CD8-positive, alpha-beta memory T cell (primary cell): ENCODE measurements around the gene VCX. TPM values are rescaled to one million over a fixed set of nuclear protein-coding genes. Genes with fewer than 3 reads are reported as not detected.
"Not testable (repeated sequence)": the region's sequence is repeated elsewhere in the genome, so short reads cannot be mapped to it uniquely, and the experiment has no call there.

Source experiments
- CTCF ChIA-PET: fragments of 350-600 bp; sonication (Branson Sonifier 250); formaldehyde crosslinking; loops from one replicate; lab custom pipeline; 2021; ENCODE audit warnings: antibody characterized with exemption; lab: Charles Lee
- POLR2A ChIA-PET: fragments of 350-600 bp; sonication (Branson Sonifier 250); formaldehyde crosslinking; loops from one replicate; lab custom pipeline; 2021; ENCODE audit warnings: antibody characterized with exemption; lab: Charles Lee
- DNase-seq, 5 donors: peaks; one replicate each; pipeline versions ENCODE4 v3.0.0 to v3.0.0-alpha.2; 2020 to 2022; ENCODE audit warnings: mixed read lengths in 1 of 5
- H3K27ac ChIP-seq: one replicate; pipeline ENCODE4 v1.7.0; 2013; ENCODE audit warnings: low read depth, mild to moderate bottlenecking, low read length, moderate library complexity
- H3K27me3 ChIP-seq: 2 replicates; pipeline ENCODE4 v1.7.0; 2013; ENCODE audit warnings: low read length, mild to moderate bottlenecking; ENCODE audit not compliant: insufficient read depth, poor library complexity, severe bottlenecking
- H3K36me3 ChIP-seq: 2 replicates; pipeline ENCODE4 v1.7.0; 2013; ENCODE audit warnings: mild to moderate bottlenecking, low read length, moderate library complexity; ENCODE audit not compliant: insufficient read depth
- H3K4me1 ChIP-seq: 2 replicates; pipeline ENCODE4 v1.7.0; 2013; ENCODE audit warnings: mild to moderate bottlenecking, low read length, moderate library complexity; ENCODE audit not compliant: insufficient read depth
- H3K4me3 ChIP-seq: 2 replicates; pipeline ENCODE4 v1.7.0; 2013; ENCODE audit warnings: mild to moderate bottlenecking, low read length
- H3K9me3 ChIP-seq: 2 replicates; pipeline ENCODE4 v1.7.0; 2013; ENCODE audit warnings: mild to moderate bottlenecking, low read length
- H3K27ac Mint-ChIP-seq, 8 donors: one replicate each; pipeline ENCODE4 v1.8.0; 2020 to 2021; ENCODE audit warnings: mixed read lengths in 8 of 8, mild to moderate bottlenecking in 6 of 8, inconsistent platforms in 3 of 8, moderate library complexity in 3 of 8
- H3K27me3 Mint-ChIP-seq, 2 donors: one replicate each; pipeline ENCODE4 v1.8.0; 2020 to 2021; ENCODE audit warnings: mixed read lengths in 2 of 2, mild to moderate bottlenecking in 1 of 2, moderate library complexity in 1 of 2
- H3K36me3 Mint-ChIP-seq, 3 donors: one replicate each; pipeline ENCODE4 v1.8.0; 2020 to 2021; ENCODE audit warnings: mixed read lengths in 3 of 3, inconsistent platforms in 1 of 3, mild to moderate bottlenecking in 1 of 3
- H3K4me1 Mint-ChIP-seq, 3 donors: one replicate each; pipeline ENCODE4 v1.8.0; 2020 to 2021; ENCODE audit warnings: mixed read lengths in 3 of 3, inconsistent platforms in 1 of 3, mild to moderate bottlenecking in 1 of 3
- H3K4me3 Mint-ChIP-seq, 7 donors: one replicate each; pipeline ENCODE4 v1.8.0; 2020 to 2021; ENCODE audit warnings: mixed read lengths in 7 of 7, mild to moderate bottlenecking in 6 of 7, moderate library complexity in 4 of 7, inconsistent platforms in 2 of 7
- H3K9me3 Mint-ChIP-seq, 5 donors: one replicate each; pipeline ENCODE4 v1.8.0; 2020 to 2022; ENCODE audit warnings: mixed read lengths in 5 of 5, mild to moderate bottlenecking in 3 of 5, moderate library complexity in 2 of 5, inconsistent platforms in 1 of 5
- polyA plus RNA-seq: library from polyadenylated mRNA; unstranded; fragments of 300-500 nt; fragmentation: Illumina TruSeq; gene quantifications from one replicate; pipeline ENCODE4 v1.2.3, GENCODE V29; 2021
- total RNA-seq, 2 experiments: library from RNA; stranded (reverse); gene quantifications; one replicate each; pipeline ENCODE4 v1.2.3, GENCODE V29; 2021

Gene VCX
- total RNA-seq (not detected), polyA plus RNA-seq (not detected)

- H3K9me3 ChIP-seq, H3K36me3 Mint-ChIP-seq, DNase-seq, H3K4me1 Mint-ChIP-seq, H3K4me3 Mint-ChIP-seq, H3K36me3 ChIP-seq, H3K27me3 Mint-ChIP-seq, CTCF ChIA-PET, H3K27me3 ChIP-seq, H3K4me1 ChIP-seq, H3K27ac Mint-ChIP-seq, H3K4me3 ChIP-seq, H3K9me3 Mint-ChIP-seq, POLR2A ChIA-PET, H3K27ac ChIP-seq: not testable (repeated sequence)
Measured at GRCh38 chrX:7842871-7843270, at the start of gene VCX. VCX (plus strand) TSS chrX:7843171; CDS start chrX:7843204, 33 bp downstream.

GRCh38 chrX:7798327-7798726 is 44.6 kb upstream of the VCX start:
- Histone ChIP-seq H3K4me3 (no peak overlapping the region), H3K27ac (no peak overlapping the region), H3K36me3 (no peaks in the 10 kb centered on the region), H3K9me3 (no peaks in the 10 kb centered on the region), H3K27me3 (no peaks in the 10 kb centered on the region), H3K4me1 (no peaks in the 10 kb centered on the region)
- no peak for DNase-seq
- ChIA-PET POLR2A (no interaction called here), CTCF (no interaction called here)
- Mint-ChIP-seq H3K36me3 (no peaks in the 10 kb centered on the region), H3K9me3 (peaks cover 0 to 3% (median 0%) of the 10 kb centered on the region in 5 donors), H3K27ac (no peak overlapping the region), H3K4me3 (no peak overlapping the region), H3K27me3 (no peaks in the 10 kb centered on the region), H3K4me1 (no peaks in the 10 kb centered on the region)

GRCh38 chrX:7801711-7802110 is 41.3 kb upstream of the VCX start:
- H3K4me3 ChIP-seq = no peak overlapping the region
- no peaks in the 10 kb centered on the region for H3K36me3 ChIP-seq
- Mint-ChIP-seq H3K4me3 (no peak overlapping the region), H3K27ac (no peak overlapping the region), H3K27me3 (no peaks in the 10 kb centered on the region), H3K4me1 (no peaks in the 10 kb centered on the region), H3K9me3 (peaks cover 0 to 3% (median 0%) of the 10 kb centered on the region in 5 donors), H3K36me3 (no peaks in the 10 kb centered on the region)
- ChIA-PET CTCF (no interaction called here), POLR2A (no interaction called here)
- no peaks in the 10 kb centered on the region for H3K4me1 ChIP-seq
- no peak for DNase-seq
- no peaks in the 10 kb centered on the region for H3K27me3 ChIP-seq
- H3K9me3 ChIP-seq = no peaks in the 10 kb centered on the region
- no peak overlapping the region for H3K27ac ChIP-seq

- no peaks in the 10 kb centered on the region for H3K27me3 Mint-ChIP-seq
- H3K36me3 ChIP-seq = no peaks in the 10 kb centered on the region
- H3K4me1 ChIP-seq = no peaks in the 10 kb centered on the region
- H3K36me3 Mint-ChIP-seq = no peaks in the 10 kb centered on the region
- no peak overlapping the region for H3K4me3 Mint-ChIP-seq
- no peaks in the 10 kb centered on the region for H3K9me3 ChIP-seq
- no peaks in the 10 kb centered on the region for H3K4me1 Mint-ChIP-seq
- H3K27ac ChIP-seq = no peak overlapping the region
- ChIA-PET CTCF (no interaction called here), POLR2A (no interaction called here)
- H3K9me3 Mint-ChIP-seq = peaks cover 0 to 9% (median 7%) of the 10 kb centered on the region in 5 donors
- no peak for DNase-seq
- H3K27ac Mint-ChIP-seq = no peak overlapping the region
- no peaks in the 10 kb centered on the region for H3K27me3 ChIP-seq
- H3K4me3 ChIP-seq = no peak overlapping the region
Measured at GRCh38 chrX:7815166-7815805, 27.7 kb upstream of the VCX start.

GRCh38 chrX:7828594-7828993 is 14.4 kb upstream of the VCX start:
- peaks cover 0 to 3% (median 0%) of the 10 kb centered on the region in 5 donors for H3K9me3 Mint-ChIP-seq
- POLR2A ChIA-PET = no interaction called here
- CTCF ChIA-PET = no interaction called here

GRCh38 chrX:7841084-7841805 is 1.7 kb upstream of the VCX start:
- Histone ChIP-seq H3K36me3 (no peaks in the 10 kb centered on the region), H3K27ac (no peak overlapping the region), H3K9me3 (no peaks in the 10 kb centered on the region), H3K27me3 (no peaks in the 10 kb centered on the region), H3K4me1 (no peaks in the 10 kb centered on the region), H3K4me3 (no peak overlapping the region)
- Mint-ChIP-seq H3K9me3 (peaks cover 0 to 4% (median 2%) of the 10 kb centered on the region in 5 donors), H3K4me3 (no peak overlapping the region), H3K27me3 (no peaks in the 10 kb centered on the region), H3K27ac (no peak overlapping the region), H3K4me1 (no peaks in the 10 kb centered on the region), H3K36me3 (no peaks in the 10 kb centered on the region)
- ChIA-PET POLR2A (no interaction called here), CTCF (no interaction called here)
- no peak for DNase-seq

More at GRCh38 chrX:7828594-7828993, 14.4 kb upstream of the VCX start:
- H3K36me3 Mint-ChIP-seq = no peaks in the 10 kb centered on the region
- Histone ChIP-seq H3K27ac (no peak overlapping the region), H3K4me3 (no peak overlapping the region), H3K27me3 (no peaks in the 10 kb centered on the region), H3K9me3 (no peaks in the 10 kb centered on the region), H3K36me3 (no peaks in the 10 kb centered on the region), H3K4me1 (no peaks in the 10 kb centered on the region)
- no peak overlapping the region for H3K27ac Mint-ChIP-seq
- no peak for DNase-seq
- H3K4me3 Mint-ChIP-seq = no peak overlapping the region
- no peaks in the 10 kb centered on the region for H3K4me1 Mint-ChIP-seq
- H3K27me3 Mint-ChIP-seq = peaks cover 0 to 1% of the 10 kb centered on the region in 2 donors

- Mint-ChIP-seq H3K36me3 (no peaks in the 10 kb centered on the region), H3K27me3 (peaks cover 0 to 6% of the 10 kb centered on the region in 2 donors), H3K9me3 (peaks cover 0 to 3% (median 0%) of the 10 kb centered on the region in 5 donors), H3K4me1 (no peaks in the 10 kb centered on the region), H3K4me3 (no peak overlapping the region), H3K27ac (no peak overlapping the region)
- DNase-seq = no peak
- Histone ChIP-seq H3K27me3 (no peaks in the 10 kb centered on the region), H3K4me3 (no peak overlapping the region), H3K36me3 (no peaks in the 10 kb centered on the region), H3K27ac (no peak overlapping the region), H3K4me1 (no peaks in the 10 kb centered on the region), H3K9me3 (no peaks in the 10 kb centered on the region)
- ChIA-PET CTCF (no interaction called here), POLR2A (no interaction called here)
Measured at GRCh38 chrX:7852166-7852565, 9.2 kb downstream of the VCX start.

GRCh38 chrX:7872042-7872441 is 29.1 kb downstream of the VCX start:
- Histone ChIP-seq H3K4me1 (no peaks in the 10 kb centered on the region), H3K36me3 (no peaks in the 10 kb centered on the region), H3K4me3 (no peak overlapping the region), H3K9me3 (no peaks in the 10 kb centered on the region), H3K27me3 (no peaks in the 10 kb centered on the region), H3K27ac (no peak overlapping the region)
- Mint-ChIP-seq H3K27me3 (peaks cover 0 to 2% of the 10 kb centered on the region in 2 donors), H3K4me3 (no peak overlapping the region), H3K27ac (no peak overlapping the region), H3K4me1 (no peaks in the 10 kb centered on the region), H3K36me3 (no peaks in the 10 kb centered on the region), H3K9me3 (peaks cover 0 to 2% (median 0%) of the 10 kb centered on the region in 5 donors)
- ChIA-PET POLR2A (no interaction called here), CTCF (no interaction called here)
- DNase-seq = no peak
